H9 (cell line): Measurements from ENCODE around the gene TSEN34. TPM values are rescaled to one million over a fixed set of nuclear protein-coding genes. Genes with fewer than 3 reads are reported as not detected.
"Not testable (repeated sequence)": the region's sequence is repeated elsewhere in the genome, so short reads cannot be mapped to it uniquely, and the experiment has no call there.

ENCODE experiments used
- DNase-seq: peaks from one replicate; pipeline ENCODE4 v3.0.0-alpha.2; 2017
- H2AFZ ChIP-seq: one replicate; pipeline ENCODE4 v1.6.1; 2013; ENCODE audit warnings: mild to moderate bottlenecking, low read length, control low read depth, moderate library complexity
- H2AK5ac ChIP-seq: 2 replicates; pipeline ENCODE4 v1.6.1; 2013; ENCODE audit warnings: low read length, control low read depth, mixed read lengths; ENCODE audit not compliant: insufficient read length
- H2BK120ac ChIP-seq: one replicate; pipeline ENCODE4 v1.6.1; 2013; ENCODE audit warnings: low read depth, mild to moderate bottlenecking, low read length, control low read depth, inconsistent platforms; ENCODE audit not compliant: poor library complexity, severe bottlenecking
- H2BK12ac ChIP-seq: 2 replicates; pipeline ENCODE4 v1.6.1; 2013; ENCODE audit warnings: low read length, control low read depth, mixed read lengths, low read depth; ENCODE audit not compliant: insufficient read length
- H2BK15ac ChIP-seq: 2 replicates; pipeline ENCODE4 v1.6.1; 2013; ENCODE audit warnings: low read depth, low read length, control low read depth
- H2BK20ac ChIP-seq: one replicate; pipeline ENCODE4 v1.6.1; 2013; ENCODE audit warnings: low read depth, mild to moderate bottlenecking, low read length, control low read depth, inconsistent platforms; ENCODE audit not compliant: poor library complexity, severe bottlenecking
- H2BK5ac ChIP-seq: 2 replicates; pipeline ENCODE4 v1.6.1; 2013; ENCODE audit warnings: low read length, control low read depth, mixed read lengths; ENCODE audit not compliant: insufficient read length
- H3K14ac ChIP-seq: 2 replicates; pipeline ENCODE4 v1.6.1; 2013; ENCODE audit warnings: low read length, control low read depth; ENCODE audit not compliant: insufficient read depth
- H3K18ac ChIP-seq: 2 replicates; pipeline ENCODE4 v1.6.1; 2013; ENCODE audit warnings: low read depth, mild to moderate bottlenecking, mixed read lengths, low read length, control low read depth; ENCODE audit not compliant: insufficient read length
- H3K23ac ChIP-seq: 2 replicates; pipeline ENCODE4 v1.6.1; 2013; ENCODE audit warnings: low read length, control low read depth, mixed read lengths, low read depth; ENCODE audit not compliant: insufficient read length
- H3K23me2 ChIP-seq: 2 replicates; pipeline ENCODE4 v1.6.1; 2013; ENCODE audit warnings: low read depth, mild to moderate bottlenecking, mixed read lengths, low read length, control low read depth; ENCODE audit not compliant: insufficient read length, poor library complexity, severe bottlenecking
- H3K27ac ChIP-seq: 2 replicates; pipeline ENCODE4 v1.5.1; 2013; ENCODE audit warnings: low read length, control low read depth, mixed read lengths, low read depth; ENCODE audit not compliant: insufficient read length
- H3K27me3 ChIP-seq: 2 replicates; pipeline ENCODE4 v1.6.1; 2013; ENCODE audit warnings: low read length, control low read depth, inconsistent platforms; ENCODE audit not compliant: insufficient read depth
- H3K4ac ChIP-seq: 2 replicates; pipeline ENCODE4 v1.6.1; 2013; ENCODE audit warnings: low read depth, mild to moderate bottlenecking, control low read depth, inconsistent platforms, low read length, moderate library complexity
- H3K4me1 ChIP-seq: 2 replicates; pipeline ENCODE4 v1.6.1; 2013; ENCODE audit warnings: low read length, control low read depth, inconsistent platforms; ENCODE audit not compliant: insufficient read depth
- H3K4me2 ChIP-seq: 2 replicates; pipeline ENCODE4 v1.6.1; 2013; ENCODE audit warnings: low read length, control low read depth, mixed read lengths; ENCODE audit not compliant: insufficient read length, insufficient read depth
- H3K56ac ChIP-seq: 2 replicates; pipeline ENCODE4 v1.6.1; 2013; ENCODE audit warnings: low read depth, mild to moderate bottlenecking, mixed read lengths, low read length, control low read depth; ENCODE audit not compliant: insufficient read length
- H3K79me1 ChIP-seq: 2 replicates; pipeline ENCODE4 v1.6.1; 2013; ENCODE audit warnings: low read depth, mild to moderate bottlenecking, moderate library complexity, low read length, control low read depth, inconsistent platforms; ENCODE audit not compliant: insufficient read depth, poor library complexity, severe bottlenecking
- H3K79me2 ChIP-seq: 2 replicates; pipeline ENCODE4 v1.6.1; 2013; ENCODE audit warnings: low read length, control low read depth, inconsistent platforms; ENCODE audit not compliant: insufficient read depth
- H3K9ac ChIP-seq: 2 replicates; pipeline ENCODE4 v1.6.1; 2013; ENCODE audit warnings: low read length, control low read depth, mixed read lengths; ENCODE audit not compliant: insufficient read length; ENCODE audit errors: extremely low read depth
- H3K9me3 ChIP-seq: one replicate; pipeline ENCODE4 v1.6.1; 2013; ENCODE audit warnings: low read depth, low read length, inconsistent platforms; ENCODE audit not compliant: control insufficient read depth
- H3T11ph ChIP-seq: one replicate; pipeline ENCODE4 v1.6.1; 2013; ENCODE audit warnings: mild to moderate bottlenecking, low read length, control low read depth, inconsistent platforms
- H4K20me1 ChIP-seq: one replicate; pipeline ENCODE4 v1.6.1; 2013; ENCODE audit not compliant: control insufficient read depth, insufficient read length, insufficient read depth
- H4K5ac ChIP-seq: 2 replicates; pipeline ENCODE4 v1.6.1; 2013; ENCODE audit warnings: low read depth, mild to moderate bottlenecking, mixed read lengths, low read length, control low read depth; ENCODE audit not compliant: insufficient read length
- H4K8ac ChIP-seq: replicated peaks from 2 replicates; pipeline ENCODE4 v1.6.1; 2013; ENCODE audit warnings: low read length, control low read depth, mixed read lengths, low read depth; ENCODE audit not compliant: insufficient read length
- H4K91ac ChIP-seq: 2 replicates; pipeline ENCODE4 v1.6.1; 2013; ENCODE audit warnings: low read depth, mild to moderate bottlenecking, moderate library complexity, mixed read lengths, low read length, control low read depth; ENCODE audit not compliant: insufficient read length
- H3K27ac Mint-ChIP-seq, 3 experiments: 2 replicates in 2 of 3; 3 replicates in 1 of 3; pipeline ENCODE4 v1.8.0; 2020 to 2021; ENCODE audit warnings: mixed read lengths in 3 of 3, mild to moderate bottlenecking in 1 of 3, moderate library complexity in 1 of 3
- H3K27me3 Mint-ChIP-seq: 2 replicates; pipeline ENCODE4 v1.8.0; 2021; ENCODE audit warnings: low read depth, mild to moderate bottlenecking, moderate library complexity, mixed read lengths
- H3K36me3 Mint-ChIP-seq, 3 experiments: 2 replicates in 2 of 3; 3 replicates in 1 of 3; pipeline ENCODE4 v1.8.0; 2020 to 2021; ENCODE audit warnings: low read depth in 3 of 3, mixed read lengths in 3 of 3; ENCODE audit not compliant: insufficient read depth in 1 of 3
- H3K4me1 Mint-ChIP-seq, 2 experiments: 2 replicates each; pipeline ENCODE4 v1.8.0; 2020; ENCODE audit warnings: mixed read lengths in 2 of 2
- H3K4me3 Mint-ChIP-seq, 2 experiments: 2 replicates in 1 of 2; 3 replicates in 1 of 2; pipeline ENCODE4 v1.8.0; 2020 to 2021; ENCODE audit warnings: mild to moderate bottlenecking in 2 of 2, mixed read lengths in 2 of 2, moderate library complexity in 1 of 2
- H3K9me3 Mint-ChIP-seq, 2 experiments: 2 replicates in 1 of 2; 3 replicates in 1 of 2; pipeline ENCODE4 v1.8.0; 2020; ENCODE audit warnings: mild to moderate bottlenecking in 2 of 2, mixed read lengths in 2 of 2, moderate library complexity in 1 of 2
- CTCF ChIP-seq: fragments of 200-600 bp; sonication (generic); conservative IDR thresholded peaks from 3 replicates; pipeline ENCODE4 v1.8.0; 2021; ENCODE audit warnings: antibody characterized with exemption, mild to moderate bottlenecking
- WGBS: extraction: QIAGEN DNeasy Blood & Tissue Kit; methylation state at CpG from one replicate; pipeline ENCODE4 v1.1.7; 2013; ENCODE audit warnings: missing lambda C conversion rate, low lambda C conversion rate, mixed read lengths; ENCODE audit not compliant: insufficient read length; ENCODE audit errors: extremely low coverage; 5-methylcytosine and 5-hydroxymethylcytosine counted together
- total RNA-seq: library from RNA; stranded (reverse); gene quantifications from 2 replicates; pipeline ENCODE4 v1.2.1, GENCODE V29; 2021

TSEN34 gene
- total RNA-seq, 1 experiment from 2014 or later: 28.3 TPM

- no peak overlapping the region for H2BK15ac ChIP-seq
- H2BK5ac ChIP-seq: no peak overlapping the region
- H3K27me3 ChIP-seq: no peaks in the 10 kb centered on the region
- H3K9ac ChIP-seq: no peak overlapping the region
- H2BK120ac ChIP-seq: no peak overlapping the region
- H3K79me1 ChIP-seq: no peaks in the 10 kb centered on the region
- no peak overlapping the region for H3K56ac ChIP-seq
- H3K36me3 Mint-ChIP-seq: peaks cover 0 to 5% (median 0%) of the 10 kb centered on the region in 3 experiments; a peak in 2 of 7 replicates
- no peaks in the 10 kb centered on the region for H4K20me1 ChIP-seq
- no peak overlapping the region for H3K27ac Mint-ChIP-seq
- no peaks in the 10 kb centered on the region for H3K9me3 ChIP-seq
- H3K79me2 ChIP-seq: no peaks in the 10 kb centered on the region
- H3K4me2 ChIP-seq: no peak overlapping the region
- H2BK12ac ChIP-seq: no peak overlapping the region
- H2BK20ac ChIP-seq: no peak overlapping the region
- H3K4me3 Mint-ChIP-seq: no peak overlapping the region
- no peak overlapping the region for H4K8ac ChIP-seq
- no peak for TF ChIP-seq CTCF
- peaks cover 15% of the 10 kb centered on the region for H3K27me3 Mint-ChIP-seq
- no peak overlapping the region for H2AK5ac ChIP-seq
- no peak overlapping the region for H3T11ph ChIP-seq
- H3K23ac ChIP-seq: no peak overlapping the region
- H3K4me1 ChIP-seq: no peaks in the 10 kb centered on the region
- no peak overlapping the region for H4K91ac ChIP-seq
- H3K23me2 ChIP-seq: peaks cover 7% of the 10 kb centered on the region
- no peak overlapping the region for H3K14ac ChIP-seq
- H3K27ac ChIP-seq: no peak overlapping the region
- no CpG with 5 or more reads among the region's 21 CpGs for WGBS
- H3K9me3 Mint-ChIP-seq: peaks cover 0 to 3% of the 10 kb centered on the region in 2 experiments; a peak in 1 of 5 replicates
- no peak overlapping the region for H3K4ac ChIP-seq
- no peak overlapping the region for H2AFZ ChIP-seq
- H3K4me1 Mint-ChIP-seq: peaks cover 16 to 28% of the 10 kb centered on the region in 2 experiments
- no peak overlapping the region for H3K18ac ChIP-seq
- DNase-seq: no peak
- no peak overlapping the region for H4K5ac ChIP-seq
Measured at GRCh38 chr19:54169149-54169740, 21.9 kb upstream of the TSEN34 start.

- not testable (repeated sequence) for H3K79me2 ChIP-seq, H4K8ac ChIP-seq, H2BK120ac ChIP-seq, H3T11ph ChIP-seq, H2BK15ac ChIP-seq, H2BK12ac ChIP-seq, H2BK5ac ChIP-seq, H2AK5ac ChIP-seq, H3K9me3 ChIP-seq, H3K23ac ChIP-seq, H4K91ac ChIP-seq, H3K18ac ChIP-seq, H4K20me1 ChIP-seq, H3K4ac ChIP-seq, H3K27ac ChIP-seq, H3K56ac ChIP-seq, H3K23me2 ChIP-seq, H3K27me3 Mint-ChIP-seq, DNase-seq, H3K4me2 ChIP-seq, H2AFZ ChIP-seq, H4K5ac ChIP-seq, H3K9me3 Mint-ChIP-seq, H3K9ac ChIP-seq, H2BK20ac ChIP-seq, H3K79me1 ChIP-seq, H3K27me3 ChIP-seq, H3K4me1 ChIP-seq, H3K14ac ChIP-seq
- peaks cover 8 to 12% (median 10%) of the 10 kb centered on the region in 3 experiments; a peak in 6 of 7 replicates for H3K36me3 Mint-ChIP-seq
- 0 out of 7 replicates have a peak overlapping the region, but pooled peaks of 1 of the 3 experiments have one; percentile 64 for H3K27ac Mint-ChIP-seq
- peaks cover 13 to 27% of the 10 kb centered on the region in 2 experiments for H3K4me1 Mint-ChIP-seq
- no CpG with 5 or more reads among the region's 23 CpGs for WGBS
- peak overlapping the region; percentile 10 to 15; a peak in 2 of 5 replicates for H3K4me3 Mint-ChIP-seq
Measured at GRCh38 chr19:54171736-54172431, 19.2 kb upstream of the TSEN34 start.
